RWPE1 (cell line): ENCODE results near the gene PNPLA1.

Experiments used
- CTCF ChIA-PET: fragments of 350-600 bp; sonication (Branson Sonifier 250); formaldehyde crosslinking; extraction: SDS; loops from one replicate; lab custom pipeline; 2021; lab: Yijun Ruan, JAX
- POLR2A ChIA-PET: fragments of 400-600 bp; formaldehyde crosslinking; extraction: SDS; loops from one replicate; lab custom pipeline; 2020; ENCODE audit warnings: antibody characterized with exemption; ENCODE audit not compliant: low non-redundant PET; lab: Yijun Ruan, JAX
- DNase-seq: peaks from one replicate; pipeline ENCODE4 v3.0.0; 2012; ENCODE audit warnings: low spot score
- H3K27ac ChIP-seq: fragments of 450-650 bp; 2 replicates; pipeline ENCODE4 v1.5.1; 2017
- TF ChIP-seq, protein P1 (sequence below): fragments of 450-650 bp; conservative IDR thresholded peaks from 2 replicates; pipeline ENCODE4 v1.5.1; 2017; ENCODE audit warnings: low read depth, mild to moderate bottlenecking

The PNPLA1 gene

GRCh38 chr6:36350681-36351571 lies 81.1 kb downstream of the PNPLA1 start:
- no peak for DNase-seq
- CTCF ChIA-PET, result interaction anchor here (1.3 to 1.4 kb wide), 2 partner anchors 10 to 48 kb away, joined by 4 to 5 read pairs; no protein-coding TSS in a partner anchor
- POLR2A ChIA-PET, result no interaction called here
- TF ChIP-seq, protein P1, sequence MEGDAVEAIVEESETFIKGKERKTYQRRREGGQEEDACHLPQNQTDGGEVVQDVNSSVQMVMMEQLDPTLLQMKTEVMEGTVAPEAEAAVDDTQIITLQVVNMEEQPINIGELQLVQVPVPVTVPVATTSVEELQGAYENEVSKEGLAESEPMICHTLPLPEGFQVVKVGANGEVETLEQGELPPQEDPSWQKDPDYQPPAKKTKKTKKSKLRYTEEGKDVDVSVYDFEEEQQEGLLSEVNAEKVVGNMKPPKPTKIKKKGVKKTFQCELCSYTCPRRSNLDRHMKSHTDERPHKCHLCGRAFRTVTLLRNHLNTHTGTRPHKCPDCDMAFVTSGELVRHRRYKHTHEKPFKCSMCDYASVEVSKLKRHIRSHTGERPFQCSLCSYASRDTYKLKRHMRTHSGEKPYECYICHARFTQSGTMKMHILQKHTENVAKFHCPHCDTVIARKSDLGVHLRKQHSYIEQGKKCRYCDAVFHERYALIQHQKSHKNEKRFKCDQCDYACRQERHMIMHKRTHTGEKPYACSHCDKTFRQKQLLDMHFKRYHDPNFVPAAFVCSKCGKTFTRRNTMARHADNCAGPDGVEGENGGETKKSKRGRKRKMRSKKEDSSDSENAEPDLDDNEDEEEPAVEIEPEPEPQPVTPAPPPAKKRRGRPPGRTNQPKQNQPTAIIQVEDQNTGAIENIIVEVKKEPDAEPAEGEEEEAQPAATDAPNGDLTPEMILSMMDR, result no peak
- no peak overlapping the region for H3K27ac ChIP-seq

DNA sequence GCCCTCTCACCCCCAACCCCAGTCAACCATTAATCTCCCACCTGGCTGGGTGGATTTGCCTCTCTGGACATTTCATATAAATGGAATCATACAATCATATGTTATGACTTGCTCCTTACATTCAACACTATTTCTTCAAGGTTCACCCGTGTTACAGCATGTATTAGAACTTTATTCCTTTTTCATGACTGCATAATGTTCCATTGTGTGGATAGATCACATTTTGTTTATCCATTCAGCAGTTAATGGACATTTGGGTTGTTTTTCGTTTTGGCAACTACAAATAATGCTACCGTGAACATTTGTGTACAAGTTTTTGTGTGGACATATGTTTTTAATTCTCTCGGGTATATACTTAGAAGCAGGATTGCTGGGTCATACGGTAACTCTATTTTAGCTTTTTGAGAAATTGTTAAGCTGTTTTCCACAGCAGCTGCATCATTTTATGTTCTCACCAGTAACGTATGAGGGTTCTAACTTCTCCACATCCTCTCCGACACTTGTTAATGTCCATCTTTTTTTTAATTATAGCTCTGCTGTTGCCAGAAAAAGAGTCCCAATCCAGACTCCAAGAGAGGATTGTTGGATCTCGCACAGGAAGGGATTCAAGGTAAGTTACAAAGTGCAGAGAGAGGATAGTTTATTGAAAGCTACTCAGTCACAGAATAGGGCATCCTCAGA lies 82.8 kb downstream of the PNPLA1 start:
- no peak for DNase-seq
- no peak overlapping the region for H3K27ac ChIP-seq
- TF ChIP-seq, protein P1, result no peak
- CTCF ChIA-PET, result interaction anchor here (0.6 to 1.5 kb wide), 4 partner anchors 12 to 174 kb away, joined by 3 to 4 read pairs (median 3); no protein-coding TSS in a partner anchor
- POLR2A ChIA-PET, result no interaction called here

GRCh38 chr6:36353411-36353915 lies 83.6 kb downstream of the PNPLA1 start:
- H3K27ac ChIP-seq, result no peak overlapping the region
- TF ChIP-seq, protein P1, result no peak
- ChIA-PET POLR2A (no interaction called here), CTCF (interaction anchor here (0.6 to 1.5 kb wide), 2 partner anchors 13 to 122 kb away, joined by 3 to 4 read pairs; no protein-coding TSS in a partner anchor)
- DNase-seq, result no peak

- DNase-seq, result no peak
- CTCF ChIA-PET, result interaction anchor here (0.6 to 0.7 kb wide), 2 partner anchors 55 to 454 kb away, joined by 3 read pairs; no protein-coding TSS in a partner anchor
- no peak overlapping the region for H3K27ac ChIP-seq
- POLR2A ChIA-PET, result no interaction called here
- TF ChIP-seq, protein P1, result no peak
Measured at GRCh38 chr6:36355819-36356218, 86.0 kb downstream of the PNPLA1 start.

- H3K27ac ChIP-seq, result no peak overlapping the region
- ChIA-PET POLR2A (no interaction called here), CTCF (interaction anchor here (0.6 to 1.7 kb wide), 4 partner anchors 17 to 774 kb away, joined by 4 to 6 read pairs (median 5); no protein-coding TSS in a partner anchor)
- DNase-seq, result no peak
- TF ChIP-seq, protein P1, result no peak
Measured at GRCh38 chr6:36357872-36358225, 88.0 kb downstream of the PNPLA1 start.
